Stimulated activated CD8-positive, alpha-beta memory T cell treated with anti-CD3 and anti-CD28 coated beads, Interleukin-2, amount 100 ng/mL, for 1 hour (primary cell): ENCODE results near the gene CCR5.

Experiments
- DNase-seq, 2 donors: peaks; one replicate each; pipeline ENCODE4 v3.0.0-alpha.2; 2020; ENCODE audit warnings: low read depth in 2 of 2

CCR5 gene

GRCh38 chr3:46359733-46360493, 10.8 kb upstream of the CCR5 start:
- no peak for DNase-seq

GRCh38 chr3:46360907-46361306, 9.8 kb upstream of the CCR5 start:
- DNase-seq = no peak

GRCh38 chr3:46361408-46362283, 9.1 kb upstream of the CCR5 start:
- no peak for DNase-seq

- DNase-seq = no peak
Observed at GRCh38 chr3:46365041-46365440, 5.7 kb upstream of the CCR5 start.

GRCh38 chr3:46365737-46366524, 4.8 kb upstream of the CCR5 start:
- DNase-seq = no peak

- DNase-seq = no peak
Observed at GRCh38 chr3:46367811-46368210, 2.9 kb upstream of the CCR5 start.

- peak; percentile 37 to 45 for DNase-seq
Observed at GRCh38 chr3:46368569-46368968, 2.2 kb upstream of the CCR5 start.

- no peak for DNase-seq
Observed at GRCh38 chr3:46369151-46369550, 1.6 kb upstream of the CCR5 start.

- DNase-seq = no peak
Observed at GRCh38 chr3:46369675-46370132, 1.0 kb upstream of the CCR5 start.

- DNase-seq = no peak
Observed at GRCh38 chr3:46371519-46372340, 984 bp downstream of the CCR5 start.

GRCh38 chr3:46372492-46373359, 2.0 kb downstream of the CCR5 start:
- DNase-seq = no peak

GRCh38 chr3:46374755-46375154, 4.0 kb downstream of the CCR5 start:
- DNase-seq = no peak

- no peak for DNase-seq
Observed at GRCh38 chr3:46375218-46375617, 4.5 kb downstream of the CCR5 start.

- no peak for DNase-seq
Observed at GRCh38 chr3:46375814-46376213, 5.1 kb downstream of the CCR5 start.

- peak; percentile 26 to 41 for DNase-seq
Observed at GRCh38 chr3:46378426-46378942, 7.7 kb downstream of the CCR5 start.

- no peak for DNase-seq
Observed at GRCh38 chr3:46380471-46381221, 9.9 kb downstream of the CCR5 start.

GRCh38 chr3:46381625-46382024, 10.9 kb downstream of the CCR5 start:
- DNase-seq = no peak

- DNase-seq = no peak
Observed at GRCh38 chr3:46383211-46383950, 12.6 kb downstream of the CCR5 start.

- DNase-seq = no peak
Observed at GRCh38 chr3:46383951-46384330, 13.2 kb downstream of the CCR5 start.
